Ascending aorta (tissue), 2 donors: ENCODE measurements around the gene MCOLN3. TPM values are rescaled to one million over a fixed set of nuclear protein-coding genes. Genes with fewer than 3 reads are reported as not detected.

ENCODE experiments used
- DNase-seq, 2 donors: peaks; one replicate each; pipeline ENCODE4 v3.0.0-alpha.2; 2019; ENCODE audit warnings: low spot score in 2 of 2
- H3K27ac ChIP-seq, 2 donors: fragments of 200-600 bp; sonication (generic); one replicate each; pipeline ENCODE4 v1.5.1; 2016 to 2017; ENCODE audit warnings: mild to moderate bottlenecking in 1 of 2
- H3K27me3 ChIP-seq: fragments of 200-600 bp; sonication (generic); one replicate; pipeline ENCODE4 v1.5.1; 2017
- H3K36me3 ChIP-seq, 2 donors: fragments of 200-600 bp; sonication (generic); one replicate each; pipeline ENCODE4 v1.5.1; 2016
- H3K4me1 ChIP-seq, 2 donors: fragments of 200-600 bp; sonication (generic); one replicate each; pipeline ENCODE4 v1.5.1; 2016 to 2017; ENCODE audit warnings: mild to moderate bottlenecking in 1 of 2
- H3K4me3 ChIP-seq, 2 donors: fragments of 200-600 bp; sonication (generic); one replicate each; pipeline ENCODE4 v1.5.1; 2016 to 2017; ENCODE audit warnings: mild to moderate bottlenecking in 1 of 2
- H3K9me3 ChIP-seq, 2 donors: fragments of 200-600 bp; sonication (generic); one replicate each; pipeline ENCODE4 v1.5.1; 2016
- intact Hi-C: fragments of 100-400 bp; cut with DNase I; formaldehyde crosslinking; loops from one replicate; pipeline ENCODE4 v1.15.1; 2023
- total RNA-seq: library from RNA; depleted of rRNA; stranded (reverse); fragments of >200 nt; gene quantifications from one replicate; pipeline ENCODE4 v1.1.0, GENCODE V29; 2016
- TF ChIP-seq, protein P1 (sequence below), 3 experiments: fragments of 200-600 bp in 2 of 3; fragments of 450-650 bp in 1 of 3; sonication (generic) in 2 of 3; IDR thresholded peaks; one replicate each; pipeline ENCODE4 v1.5.1; 2016 to 2019; ENCODE audit warnings: antibody characterized with exemption in 3 of 3, mild to moderate bottlenecking in 1 of 3, moderate library complexity in 1 of 3

MCOLN3 gene
- total RNA-seq, 1 donor from 2014 or later: 0.32 TPM

DNA sequence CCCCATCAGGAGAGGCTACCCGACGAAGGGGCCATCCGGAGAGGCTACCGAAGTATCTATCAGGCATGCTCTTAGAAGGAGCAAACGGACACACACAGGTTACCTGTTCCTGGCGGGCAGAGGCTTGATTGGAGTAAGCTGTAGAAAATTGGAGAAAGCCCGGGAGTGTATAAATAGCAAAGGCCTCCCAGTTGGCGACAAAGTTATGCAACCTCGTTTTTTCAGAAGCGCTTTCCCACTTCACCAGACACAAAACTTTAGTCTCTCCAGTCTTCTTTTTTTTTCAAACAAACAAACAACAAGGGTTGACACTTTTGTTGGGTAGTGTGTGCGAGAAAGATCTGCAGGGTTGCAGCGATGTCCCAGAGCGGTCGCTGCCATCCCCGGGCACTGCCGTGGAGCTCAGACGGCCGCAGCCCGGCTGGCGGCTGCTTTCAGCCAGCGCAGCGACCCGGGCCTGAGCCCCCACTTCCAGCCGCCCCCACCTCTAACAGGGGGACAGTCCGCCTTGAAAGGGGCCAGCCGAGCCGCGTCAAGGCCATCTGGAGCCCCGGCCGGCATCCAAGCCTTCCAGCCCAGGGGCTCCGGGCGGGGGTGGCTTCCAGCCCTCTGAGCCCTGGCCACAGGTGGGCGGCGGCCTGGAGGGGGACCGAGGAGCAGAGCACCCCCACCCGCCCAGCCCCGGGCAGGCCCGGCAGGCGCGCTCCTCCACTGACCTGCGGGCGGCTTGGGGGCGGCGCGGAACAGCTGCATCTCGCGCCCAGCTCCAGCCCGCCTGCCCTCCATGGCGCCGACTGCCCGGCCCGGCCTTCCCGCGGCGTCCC, 616 bp downstream of the MCOLN3 start:
- no peak overlapping the region for H3K27ac ChIP-seq
- peaks cover 0 to 4% of the 10 kb centered on the region in 2 donors for H3K4me1 ChIP-seq
- TF ChIP-seq, protein P1, sequence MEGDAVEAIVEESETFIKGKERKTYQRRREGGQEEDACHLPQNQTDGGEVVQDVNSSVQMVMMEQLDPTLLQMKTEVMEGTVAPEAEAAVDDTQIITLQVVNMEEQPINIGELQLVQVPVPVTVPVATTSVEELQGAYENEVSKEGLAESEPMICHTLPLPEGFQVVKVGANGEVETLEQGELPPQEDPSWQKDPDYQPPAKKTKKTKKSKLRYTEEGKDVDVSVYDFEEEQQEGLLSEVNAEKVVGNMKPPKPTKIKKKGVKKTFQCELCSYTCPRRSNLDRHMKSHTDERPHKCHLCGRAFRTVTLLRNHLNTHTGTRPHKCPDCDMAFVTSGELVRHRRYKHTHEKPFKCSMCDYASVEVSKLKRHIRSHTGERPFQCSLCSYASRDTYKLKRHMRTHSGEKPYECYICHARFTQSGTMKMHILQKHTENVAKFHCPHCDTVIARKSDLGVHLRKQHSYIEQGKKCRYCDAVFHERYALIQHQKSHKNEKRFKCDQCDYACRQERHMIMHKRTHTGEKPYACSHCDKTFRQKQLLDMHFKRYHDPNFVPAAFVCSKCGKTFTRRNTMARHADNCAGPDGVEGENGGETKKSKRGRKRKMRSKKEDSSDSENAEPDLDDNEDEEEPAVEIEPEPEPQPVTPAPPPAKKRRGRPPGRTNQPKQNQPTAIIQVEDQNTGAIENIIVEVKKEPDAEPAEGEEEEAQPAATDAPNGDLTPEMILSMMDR (IDR thresholded peaks at IDR 0.05): no peak
- H3K36me3 ChIP-seq: no peaks in the 10 kb centered on the region
- DNase-seq: no peak
- intact Hi-C loops: no loop called here
- peaks cover 14% of the 10 kb centered on the region for H3K27me3 ChIP-seq
- H3K9me3 ChIP-seq: no peaks in the 10 kb centered on the region
- peak overlapping the region; percentile 58 to 70 for H3K4me3 ChIP-seq

DNA sequence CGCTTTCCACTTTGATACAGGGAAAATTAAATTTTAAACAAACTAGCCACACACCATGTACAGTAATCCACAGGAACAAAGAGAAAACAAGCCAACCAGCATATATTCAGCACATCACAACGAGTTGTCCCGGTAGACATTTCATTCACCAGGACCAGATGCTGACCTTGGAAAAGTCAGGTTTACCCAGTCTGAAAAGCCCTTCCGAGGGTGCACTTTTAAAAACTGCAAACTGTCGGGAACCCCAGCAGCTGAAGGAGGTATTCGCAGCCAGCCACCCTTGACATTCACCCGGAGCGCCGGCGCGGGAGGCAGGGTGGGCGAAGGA, 1.2 kb downstream of the MCOLN3 start:
- TF ChIP-seq, protein P1 (IDR thresholded peaks at IDR 0.05): no peak
- Histone ChIP-seq H3K27ac (no peak overlapping the region), H3K9me3 (no peaks in the 10 kb centered on the region), H3K36me3 (no peaks in the 10 kb centered on the region), H3K27me3 (peaks cover 14% of the 10 kb centered on the region), H3K4me3 (peak overlapping the region in 1 of 2 donors; percentile 70), H3K4me1 (peaks cover 0 to 4% of the 10 kb centered on the region in 2 donors)
- no peak for DNase-seq
- intact Hi-C loops: no loop called here

DNA sequence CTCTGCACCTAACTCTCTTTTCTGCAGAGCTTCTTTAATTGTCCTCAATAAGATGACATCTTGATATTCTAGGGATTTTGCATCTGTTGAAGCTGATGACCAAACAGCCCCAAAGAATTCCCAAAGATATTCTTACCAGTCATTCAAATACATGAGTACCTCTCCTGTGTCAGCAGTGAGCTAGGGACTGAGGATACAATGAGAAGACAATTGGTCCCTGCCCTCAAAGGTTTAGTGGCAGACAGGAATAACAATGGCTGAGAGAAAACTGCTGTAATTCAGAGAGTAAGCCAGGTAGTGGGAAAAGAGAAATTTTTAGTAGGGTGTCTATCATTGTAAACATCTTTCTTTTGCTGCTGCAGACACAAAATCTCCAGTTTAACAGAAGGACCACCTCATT, 5.9 kb downstream of the MCOLN3 start:
- Histone ChIP-seq H3K9me3 (no peaks in the 10 kb centered on the region), H3K27ac (no peak overlapping the region), H3K27me3 (no peaks in the 10 kb centered on the region), H3K36me3 (no peaks in the 10 kb centered on the region), H3K4me3 (no peak overlapping the region), H3K4me1 (no peaks in the 10 kb centered on the region)
- TF ChIP-seq, protein P1 (IDR thresholded peaks at IDR 0.05): no peak
- DNase-seq: no peak
- intact Hi-C loops: no loop called here

DNA sequence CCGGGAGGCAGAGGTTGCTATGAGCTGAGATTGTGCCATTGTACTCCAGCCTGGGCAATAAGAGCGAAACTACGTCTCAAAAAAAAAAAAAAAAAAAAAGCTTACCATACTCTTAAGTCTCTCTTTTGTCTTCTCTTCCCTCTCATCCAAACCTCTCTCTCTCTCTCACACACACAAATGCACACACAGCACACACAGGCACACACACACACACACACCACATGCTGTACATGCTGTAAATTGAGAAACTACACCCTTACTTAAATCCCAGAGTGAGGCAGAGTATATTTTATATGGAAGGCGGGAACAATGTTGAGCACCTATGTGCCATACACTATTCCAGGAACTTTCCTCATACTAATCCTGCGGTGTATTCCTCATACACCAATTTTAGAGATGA, 6.5 kb downstream of the MCOLN3 start:
- Histone ChIP-seq H3K27me3 (no peaks in the 10 kb centered on the region), H3K4me1 (no peaks in the 10 kb centered on the region), H3K4me3 (no peak overlapping the region), H3K27ac (no peak overlapping the region), H3K36me3 (no peaks in the 10 kb centered on the region), H3K9me3 (no peaks in the 10 kb centered on the region)
- no peak for DNase-seq
- intact Hi-C loops: no loop called here
- TF ChIP-seq, protein P1 (IDR thresholded peaks at IDR 0.05): no peak

DNA sequence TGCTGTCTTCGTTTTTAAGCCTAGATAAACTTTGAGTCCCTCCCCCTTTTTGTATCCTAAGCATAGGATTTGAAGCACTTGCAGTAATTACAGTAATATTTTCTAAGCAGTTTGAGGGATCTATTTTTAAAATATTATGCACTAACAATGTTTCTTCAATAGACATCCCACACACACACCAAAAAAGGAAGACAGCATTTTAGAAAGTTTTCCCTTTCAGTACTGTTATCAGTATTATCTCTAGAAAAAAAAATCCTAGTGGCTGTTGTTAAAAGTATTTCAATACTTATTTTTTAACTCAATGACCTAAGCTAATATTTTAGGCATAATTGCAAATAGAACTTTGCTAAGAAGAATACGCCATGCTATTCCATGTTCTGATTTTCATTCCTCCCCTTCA, 15.1 kb downstream of the MCOLN3 start:
- TF ChIP-seq, protein P1 (IDR thresholded peaks at IDR 0.05): no peak
- Histone ChIP-seq H3K36me3 (no peaks in the 10 kb centered on the region), H3K27me3 (no peaks in the 10 kb centered on the region), H3K4me3 (no peak overlapping the region), H3K27ac (peak overlapping the region in 1 of 2 donors; percentile 16), H3K4me1 (no peaks in the 10 kb centered on the region), H3K9me3 (no peaks in the 10 kb centered on the region)
- intact Hi-C loops: no loop called here
- DNase-seq: no peak
